Measurements from ENCODE around the gene MRPL54. TPM values are rescaled to one million over a fixed set of nuclear protein-coding genes. Genes with fewer than 3 reads are reported as not detected.

MRPL54 gene
- total RNA-seq, 2 experiments from 2014 or later: 76.9 to 81.5 TPM

GRCh38 chr19:3733549-3734309, 28.8 kb upstream of the MRPL54 start:
- no peak overlapping the region for H3K4me3 Mint-ChIP-seq
- H3K9me3 Mint-ChIP-seq: no peaks in the 10 kb centered on the region
- no peaks in the 10 kb centered on the region for H3K36me3 Mint-ChIP-seq
- H3K27me3 Mint-ChIP-seq: no peaks in the 10 kb centered on the region
- no peak for DNase-seq
- no peaks in the 10 kb centered on the region for H3K4me1 Mint-ChIP-seq
- H3K27ac Mint-ChIP-seq: no peak overlapping the region

- H3K27me3 Mint-ChIP-seq: no peaks in the 10 kb centered on the region
- no peak overlapping the region for H3K27ac Mint-ChIP-seq
- DNase-seq: no peak
- H3K36me3 Mint-ChIP-seq: no peaks in the 10 kb centered on the region
- no peak overlapping the region for H3K4me3 Mint-ChIP-seq
- no peaks in the 10 kb centered on the region for H3K9me3 Mint-ChIP-seq
- peaks cover under 1% of the 10 kb centered on the region for H3K4me1 Mint-ChIP-seq
Measured at GRCh38 chr19:3734310-3734600, 28.2 kb upstream of the MRPL54 start.

GRCh38 chr19:3736106-3736724, 26.3 kb upstream of the MRPL54 start:
- H3K9me3 Mint-ChIP-seq: no peaks in the 10 kb centered on the region
- H3K27me3 Mint-ChIP-seq: no peaks in the 10 kb centered on the region
- H3K27ac Mint-ChIP-seq: no peak overlapping the region
- DNase-seq: no peak
- H3K4me1 Mint-ChIP-seq: peaks cover 5% of the 10 kb centered on the region
- H3K4me3 Mint-ChIP-seq: no peak overlapping the region
- no peaks in the 10 kb centered on the region for H3K36me3 Mint-ChIP-seq

- H3K4me3 Mint-ChIP-seq: no peak overlapping the region
- H3K36me3 Mint-ChIP-seq: no peaks in the 10 kb centered on the region
- DNase-seq: no peak
- H3K9me3 Mint-ChIP-seq: no peaks in the 10 kb centered on the region
- peaks cover 5% of the 10 kb centered on the region for H3K4me1 Mint-ChIP-seq
- H3K27me3 Mint-ChIP-seq: no peaks in the 10 kb centered on the region
- H3K27ac Mint-ChIP-seq: no peak overlapping the region
Measured at GRCh38 chr19:3737487-3738205, 24.8 kb upstream of the MRPL54 start.

GRCh38 chr19:3738477-3739220, 23.8 kb upstream of the MRPL54 start:
- Mint-ChIP-seq H3K4me3 (no peak overlapping the region), H3K27me3 (no peaks in the 10 kb centered on the region), H3K36me3 (no peaks in the 10 kb centered on the region), H3K9me3 (no peaks in the 10 kb centered on the region), H3K4me1 (peaks cover 5% of the 10 kb centered on the region), H3K27ac (no peak overlapping the region)
- no peak for DNase-seq

GRCh38 chr19:3740431-3740830, 22.1 kb upstream of the MRPL54 start:
- peaks cover 5% of the 10 kb centered on the region for H3K4me1 Mint-ChIP-seq
- H3K4me3 Mint-ChIP-seq: no peak overlapping the region
- H3K27ac Mint-ChIP-seq: no peak overlapping the region
- no peak for DNase-seq
- no peaks in the 10 kb centered on the region for H3K36me3 Mint-ChIP-seq
- H3K27me3 Mint-ChIP-seq: no peaks in the 10 kb centered on the region
- no peaks in the 10 kb centered on the region for H3K9me3 Mint-ChIP-seq

- no peak for DNase-seq
- no peak overlapping the region for H3K27ac Mint-ChIP-seq
- H3K4me1 Mint-ChIP-seq: peaks cover 5% of the 10 kb centered on the region
- H3K9me3 Mint-ChIP-seq: no peaks in the 10 kb centered on the region
- no peaks in the 10 kb centered on the region for H3K36me3 Mint-ChIP-seq
- H3K27me3 Mint-ChIP-seq: no peaks in the 10 kb centered on the region
- H3K4me3 Mint-ChIP-seq: no peak overlapping the region
Measured at GRCh38 chr19:3743486-3743885, 19.0 kb upstream of the MRPL54 start.

- Mint-ChIP-seq H3K27ac (no peak overlapping the region), H3K36me3 (peaks cover 7% of the 10 kb centered on the region), H3K4me1 (no peaks in the 10 kb centered on the region), H3K4me3 (no peak overlapping the region), H3K9me3 (no peaks in the 10 kb centered on the region), H3K27me3 (no peaks in the 10 kb centered on the region)
- DNase-seq: no peak
Measured at GRCh38 chr19:3745363-3746045, 17.0 kb upstream of the MRPL54 start.

GRCh38 chr19:3746371-3747056, 16.0 kb upstream of the MRPL54 start:
- Mint-ChIP-seq H3K4me1 (no peaks in the 10 kb centered on the region), H3K9me3 (no peaks in the 10 kb centered on the region), H3K4me3 (no peak overlapping the region), H3K27ac (no peak overlapping the region), H3K36me3 (peaks cover 12% of the 10 kb centered on the region), H3K27me3 (no peaks in the 10 kb centered on the region)
- DNase-seq: no peak

- no peaks in the 10 kb centered on the region for H3K27me3 Mint-ChIP-seq
- H3K4me3 Mint-ChIP-seq: no peak overlapping the region
- H3K27ac Mint-ChIP-seq: no peak overlapping the region
- H3K4me1 Mint-ChIP-seq: no peaks in the 10 kb centered on the region
- DNase-seq: no peak
- peaks cover 17% of the 10 kb centered on the region for H3K36me3 Mint-ChIP-seq
- H3K9me3 Mint-ChIP-seq: no peaks in the 10 kb centered on the region
Measured at GRCh38 chr19:3748965-3749364, 13.5 kb upstream of the MRPL54 start.

GRCh38 chr19:3750211-3750610, 12.3 kb upstream of the MRPL54 start:
- H3K36me3 Mint-ChIP-seq: peaks cover 17% of the 10 kb centered on the region
- no peaks in the 10 kb centered on the region for H3K4me1 Mint-ChIP-seq
- H3K4me3 Mint-ChIP-seq: no peak overlapping the region
- DNase-seq: no peak
- no peaks in the 10 kb centered on the region for H3K9me3 Mint-ChIP-seq
- no peak overlapping the region for H3K27ac Mint-ChIP-seq
- no peaks in the 10 kb centered on the region for H3K27me3 Mint-ChIP-seq

GRCh38 chr19:3751236-3751635, 11.2 kb upstream of the MRPL54 start:
- Mint-ChIP-seq H3K9me3 (no peaks in the 10 kb centered on the region), H3K27me3 (no peaks in the 10 kb centered on the region), H3K36me3 (peaks cover 17% of the 10 kb centered on the region), H3K4me3 (no peak overlapping the region), H3K4me1 (no peaks in the 10 kb centered on the region), H3K27ac (no peak overlapping the region)
- no peak for DNase-seq

- no peaks in the 10 kb centered on the region for H3K9me3 Mint-ChIP-seq
- H3K4me1 Mint-ChIP-seq: peaks cover 4% of the 10 kb centered on the region
- peaks cover 17% of the 10 kb centered on the region for H3K36me3 Mint-ChIP-seq
Measured at GRCh38 chr19:3752492-3752891, 10.0 kb upstream of the MRPL54 start.

GRCh38 chr19:3753631-3754410, 8.7 kb upstream of the MRPL54 start:
- Mint-ChIP-seq H3K27ac (no peak overlapping the region), H3K4me1 (peaks cover 4% of the 10 kb centered on the region), H3K36me3 (peaks cover 17% of the 10 kb centered on the region), H3K9me3 (no peaks in the 10 kb centered on the region), H3K27me3 (no peaks in the 10 kb centered on the region), H3K4me3 (no peak overlapping the region)
- DNase-seq: no peak

More at GRCh38 chr19:3752492-3752891, 10.0 kb upstream of the MRPL54 start:
- H3K4me3 Mint-ChIP-seq: no peak overlapping the region
- no peak for DNase-seq
- no peak overlapping the region for H3K27ac Mint-ChIP-seq
- H3K27me3 Mint-ChIP-seq: no peaks in the 10 kb centered on the region

All from activated naive CD8-positive, alpha-beta T cell treated with anti-CD3 and anti-CD28 coated beads for 36 hours (primary cell).